ENCODE results near the gene HS2ST1.

Gene HS2ST1

DNA sequence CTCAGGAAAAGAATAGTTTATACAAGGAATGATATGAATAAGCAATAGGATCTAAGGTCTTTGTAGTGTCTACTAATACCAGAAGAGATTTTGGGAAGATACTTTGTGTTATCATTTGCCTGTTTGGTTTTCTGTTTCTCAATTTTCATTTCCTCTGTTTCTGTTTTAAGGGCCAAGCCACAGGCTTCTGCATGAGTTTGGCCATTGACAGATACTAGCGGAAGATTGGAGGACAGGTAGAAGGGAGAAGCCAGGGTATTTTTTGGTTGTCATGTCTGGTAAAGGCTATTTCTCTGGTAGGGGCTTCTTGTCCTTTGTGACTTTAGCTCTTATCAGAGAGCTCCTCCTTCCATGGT is 51.4 kb downstream of the HS2ST1 start:
- DNase-seq (ENCODE audit: extremely low spot score), result no peak
- TF ChIP-seq SUZ12 (IDR thresholded peaks at IDR 0.05), result no peak
- TF ChIP-seq ZNF384 (IDR thresholded peaks at IDR 0.05), result no peak
- no peak for TF ChIP-seq FOXK2 (IDR thresholded peaks at IDR 0.05)
- no peak for TF ChIP-seq CTBP1 (IDR thresholded peaks at IDR 0.05; ENCODE audit: borderline replicate concordance)
- no peak for TF ChIP-seq L3MBTL2 (conservative IDR thresholded peaks at IDR 0.05)
- TF ChIP-seq HDGF (IDR thresholded peaks at IDR 0.05; ENCODE audit: borderline replicate concordance), result no peak
- no peak for TF ChIP-seq ARNT (IDR thresholded peaks at IDR 0.05)
- TF ChIP-seq TARDBP (IDR thresholded peaks at IDR 0.05), result no peak
- no peak for TF ChIP-seq NFRKB (IDR thresholded peaks at IDR 0.05)
- no peak for TF ChIP-seq FOXM1 (IDR thresholded peaks at IDR 0.05; ENCODE audit: borderline replicate concordance)
- TF ChIP-seq BHLHE40 (IDR thresholded peaks at IDR 0.05; ENCODE audit: borderline replicate concordance), result no peak
- TF ChIP-seq LEF1 (IDR thresholded peaks at IDR 0.05; ENCODE audit: borderline replicate concordance), result no peak
- TF ChIP-seq SP1 (IDR thresholded peaks at IDR 0.05), result no peak
- ChIA-PET POLR2A (no interaction called here), CTCF (interaction anchor here (0.7 kb wide), 1 partner anchor 132 kb away, joined by 3 read pairs; no protein-coding TSS in a partner anchor)

GRCh38 chr1:86970938-86971337 is 56.5 kb downstream of the HS2ST1 start:
- TF ChIP-seq BHLHE40 (IDR thresholded peaks at IDR 0.05; ENCODE audit: borderline replicate concordance) (no peak), NFRKB (IDR thresholded peaks at IDR 0.05) (no peak), TARDBP (IDR thresholded peaks at IDR 0.05) (no peak), FOXK2 (IDR thresholded peaks at IDR 0.05) (no peak), L3MBTL2 (conservative IDR thresholded peaks at IDR 0.05) (no peak)
- TF ChIP-seq, protein P1, sequence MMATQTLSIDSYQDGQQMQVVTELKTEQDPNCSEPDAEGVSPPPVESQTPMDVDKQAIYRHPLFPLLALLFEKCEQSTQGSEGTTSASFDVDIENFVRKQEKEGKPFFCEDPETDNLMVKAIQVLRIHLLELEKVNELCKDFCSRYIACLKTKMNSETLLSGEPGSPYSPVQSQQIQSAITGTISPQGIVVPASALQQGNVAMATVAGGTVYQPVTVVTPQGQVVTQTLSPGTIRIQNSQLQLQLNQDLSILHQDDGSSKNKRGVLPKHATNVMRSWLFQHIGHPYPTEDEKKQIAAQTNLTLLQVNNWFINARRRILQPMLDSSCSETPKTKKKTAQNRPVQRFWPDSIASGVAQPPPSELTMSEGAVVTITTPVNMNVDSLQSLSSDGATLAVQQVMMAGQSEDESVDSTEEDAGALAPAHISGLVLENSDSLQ (IDR thresholded peaks at IDR 0.05), result no peak
- DNase-seq (ENCODE audit: extremely low spot score), result no peak
- ChIA-PET POLR2A (no interaction called here), CTCF (interaction anchor here (0.6 kb wide), 1 partner anchor 1673 kb away, joined by 4 read pairs; no protein-coding TSS in a partner anchor)

- no peak for DNase-seq (ENCODE audit: extremely low spot score)
- ChIA-PET CTCF (interaction anchor here (0.6 kb wide), 1 partner anchor 1674 kb away, joined by 4 read pairs; no protein-coding TSS in a partner anchor), POLR2A (no interaction called here)
- TF ChIP-seq, protein P1 (IDR thresholded peaks at IDR 0.05), result no peak
- no peak for TF ChIP-seq TARDBP (IDR thresholded peaks at IDR 0.05)
- no peak for TF ChIP-seq NFRKB (IDR thresholded peaks at IDR 0.05)
- TF ChIP-seq ARNT (IDR thresholded peaks at IDR 0.05), result no peak
- no peak for TF ChIP-seq L3MBTL2 (conservative IDR thresholded peaks at IDR 0.05)
- TF ChIP-seq FOXA1 (IDR thresholded peaks at IDR 0.05), result no peak
- no peak for TF ChIP-seq ELF4 (IDR thresholded peaks at IDR 0.05)
- TF ChIP-seq BHLHE40 (IDR thresholded peaks at IDR 0.05; ENCODE audit: borderline replicate concordance), result no peak
- no peak for TF ChIP-seq FOXK2 (IDR thresholded peaks at IDR 0.05)
- TF ChIP-seq CTBP1 (IDR thresholded peaks at IDR 0.05; ENCODE audit: borderline replicate concordance), result no peak
- no peak for TF ChIP-seq HDGF (IDR thresholded peaks at IDR 0.05; ENCODE audit: borderline replicate concordance)
- no peak for TF ChIP-seq SP1 (IDR thresholded peaks at IDR 0.05)
- no peak for TF ChIP-seq SUZ12 (IDR thresholded peaks at IDR 0.05)
- TF ChIP-seq ZNF384 (IDR thresholded peaks at IDR 0.05), result no peak
- no peak for TF ChIP-seq LEF1 (IDR thresholded peaks at IDR 0.05; ENCODE audit: borderline replicate concordance)
- no peak for TF ChIP-seq FOXM1 (IDR thresholded peaks at IDR 0.05; ENCODE audit: borderline replicate concordance)
Observed at GRCh38 chr1:86971778-86972177, 57.3 kb downstream of the HS2ST1 start.

DNA sequence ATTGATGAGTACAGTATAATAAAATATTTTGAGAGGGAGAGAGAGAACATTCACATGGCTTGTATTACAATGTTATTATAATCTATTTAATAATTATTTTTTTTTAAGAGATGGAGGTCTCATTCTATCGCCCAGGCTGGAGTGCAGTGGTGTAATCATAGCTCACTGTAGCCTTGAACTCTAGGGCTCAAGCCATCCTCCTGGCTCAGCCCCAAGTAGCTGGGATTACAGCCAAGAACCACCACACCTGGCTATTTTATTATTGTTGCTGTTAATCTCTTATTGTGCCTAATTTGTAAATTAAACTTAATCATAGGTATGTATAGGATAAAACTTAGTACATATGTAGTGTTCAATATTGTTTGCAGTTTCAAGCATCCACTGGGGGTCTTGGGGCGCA is 57.8 kb downstream of the HS2ST1 start:
- no peak for TF ChIP-seq ZNF384 (IDR thresholded peaks at IDR 0.05)
- no peak for TF ChIP-seq LEF1 (IDR thresholded peaks at IDR 0.05; ENCODE audit: borderline replicate concordance)
- TF ChIP-seq ARNT (IDR thresholded peaks at IDR 0.05), result no peak
- TF ChIP-seq NFRKB (IDR thresholded peaks at IDR 0.05), result no peak
- POLR2A ChIA-PET, result no interaction called here
- no peak for DNase-seq (ENCODE audit: extremely low spot score)
- CTCF ChIA-PET, result no interaction called here

GRCh38 chr1:86975993-86976550 is 61.6 kb downstream of the HS2ST1 start:
- no peak for DNase-seq (ENCODE audit: extremely low spot score)
- CTCF ChIA-PET, result interaction anchor here (1.1 kb wide), 1 partner anchor 11 kb away, joined by 3 read pairs; no protein-coding TSS in a partner anchor
- TF ChIP-seq ZNF384 (IDR thresholded peaks at IDR 0.05), result no peak
- no peak for TF ChIP-seq SUZ12 (IDR thresholded peaks at IDR 0.05)
- TF ChIP-seq FOXM1 (IDR thresholded peaks at IDR 0.05; ENCODE audit: borderline replicate concordance), result no peak
- no peak for TF ChIP-seq TARDBP (IDR thresholded peaks at IDR 0.05)
- no peak for TF ChIP-seq FOXA1 (IDR thresholded peaks at IDR 0.05)
- no peak for TF ChIP-seq NFRKB (IDR thresholded peaks at IDR 0.05)
- no peak for TF ChIP-seq FOXK2 (IDR thresholded peaks at IDR 0.05)
- TF ChIP-seq HDGF (IDR thresholded peaks at IDR 0.05; ENCODE audit: borderline replicate concordance), result no peak
- TF ChIP-seq BHLHE40 (IDR thresholded peaks at IDR 0.05; ENCODE audit: borderline replicate concordance), result no peak
- TF ChIP-seq LEF1 (IDR thresholded peaks at IDR 0.05; ENCODE audit: borderline replicate concordance), result no peak
- POLR2A ChIA-PET, result interaction anchor here (3.0 kb wide), 1 partner anchor 61 kb away, joined by 10 read pairs; the partner anchor contains the start of genes HS2ST1 and SELENOF

- ChIA-PET CTCF (interaction anchor here (0.6 to 1.1 kb wide), 2 partner anchors 12 to 201 kb away, joined by 3 to 4 read pairs; no protein-coding TSS in a partner anchor), POLR2A (interaction anchor here (3.0 kb wide), 1 partner anchor 62 kb away, joined by 10 read pairs; the partner anchor contains the start of genes HS2ST1 and SELENOF)
- TF ChIP-seq FOXM1 (IDR thresholded peaks at IDR 0.05; ENCODE audit: borderline replicate concordance) (no peak), FOXA1 (IDR thresholded peaks at IDR 0.05) (no peak), CTBP1 (IDR thresholded peaks at IDR 0.05; ENCODE audit: borderline replicate concordance) (no peak), ARNT (IDR thresholded peaks at IDR 0.05) (no peak), L3MBTL2 (conservative IDR thresholded peaks at IDR 0.05) (no peak), BHLHE40 (IDR thresholded peaks at IDR 0.05; ENCODE audit: borderline replicate concordance) (no peak), SUZ12 (IDR thresholded peaks at IDR 0.05) (no peak), SP1 (IDR thresholded peaks at IDR 0.05) (no peak), ELF4 (IDR thresholded peaks at IDR 0.05) (no peak), LEF1 (IDR thresholded peaks at IDR 0.05; ENCODE audit: borderline replicate concordance) (no peak)
- DNase-seq (ENCODE audit: extremely low spot score), result no peak
Observed at GRCh38 chr1:86976664-86977063, 62.2 kb downstream of the HS2ST1 start.
